Muscle layer of colon (tissue), 2 donors: ENCODE measurements around the gene MGAT4A.

Experiments
- H3K27ac ChIP-seq: one replicate; pipeline ENCODE4 v1.7.0; 2013; ENCODE audit warnings: low read depth, mild to moderate bottlenecking, low read length, moderate library complexity
- H3K27me3 ChIP-seq, 2 donors: one replicate each; pipeline ENCODE4 v1.7.0; 2013; ENCODE audit warnings: low read length in 2 of 2, mild to moderate bottlenecking in 2 of 2; ENCODE audit not compliant: insufficient read depth in 2 of 2, control insufficient read depth in 1 of 2
- H3K36me3 ChIP-seq: one replicate; pipeline ENCODE4 v1.7.0; 2013; ENCODE audit warnings: mild to moderate bottlenecking, low read length; ENCODE audit not compliant: insufficient read depth
- H3K4me1 ChIP-seq: one replicate; pipeline ENCODE4 v1.7.0; 2013; ENCODE audit warnings: mild to moderate bottlenecking, low read length; ENCODE audit not compliant: insufficient read depth
- H3K4me3 ChIP-seq, 2 donors: one replicate each; pipeline ENCODE4 v1.7.0; 2013; ENCODE audit warnings: low read length in 2 of 2, low read depth in 1 of 2, mild to moderate bottlenecking in 1 of 2, moderate library complexity in 1 of 2
- H3K9ac ChIP-seq: one replicate; pipeline ENCODE4 v1.7.0; 2013; ENCODE audit warnings: low read length
- H3K9me3 ChIP-seq: one replicate; pipeline ENCODE4 v1.7.0; 2013; ENCODE audit warnings: mild to moderate bottlenecking, low read length
- donor health status: abdominal sarcoma.
- donor health status: Adenocarcinoma of cecum.

Gene MGAT4A

GRCh38 chr2:98771721-98772524, 41.0 kb upstream of the MGAT4A start:
- Histone ChIP-seq H3K27me3 (no peaks in the 10 kb centered on the region), H3K9me3 (no peaks in the 10 kb centered on the region), H3K4me3 (no peak overlapping the region), H3K27ac (no peak overlapping the region), H3K36me3 (no peaks in the 10 kb centered on the region), H3K4me1 (no peaks in the 10 kb centered on the region), H3K9ac (no peak overlapping the region)

DNA sequence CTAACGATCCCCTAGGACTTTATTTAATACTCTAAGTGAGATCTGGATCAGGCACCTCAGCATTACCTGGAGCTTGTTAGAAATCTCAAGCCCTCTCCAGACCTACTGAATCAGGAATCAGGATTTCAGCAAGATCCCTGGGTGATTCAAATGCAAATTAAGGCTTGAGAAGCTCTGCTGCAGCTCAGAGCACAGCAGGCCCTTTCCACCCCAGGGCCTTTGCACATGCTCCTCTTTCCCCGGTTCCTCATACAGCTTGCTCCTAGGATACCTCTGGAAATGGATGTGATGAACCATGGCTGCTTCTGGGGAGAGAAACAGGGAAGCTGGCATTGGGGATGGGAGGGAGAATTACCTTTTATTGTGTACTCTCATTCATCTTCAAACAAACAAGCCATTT, 40.3 kb upstream of the MGAT4A start:
- Histone ChIP-seq H3K27me3 (no peaks in the 10 kb centered on the region), H3K36me3 (no peaks in the 10 kb centered on the region), H3K9ac (no peak overlapping the region), H3K4me1 (no peaks in the 10 kb centered on the region), H3K9me3 (no peaks in the 10 kb centered on the region), H3K27ac (no peak overlapping the region), H3K4me3 (no peak overlapping the region)

DNA sequence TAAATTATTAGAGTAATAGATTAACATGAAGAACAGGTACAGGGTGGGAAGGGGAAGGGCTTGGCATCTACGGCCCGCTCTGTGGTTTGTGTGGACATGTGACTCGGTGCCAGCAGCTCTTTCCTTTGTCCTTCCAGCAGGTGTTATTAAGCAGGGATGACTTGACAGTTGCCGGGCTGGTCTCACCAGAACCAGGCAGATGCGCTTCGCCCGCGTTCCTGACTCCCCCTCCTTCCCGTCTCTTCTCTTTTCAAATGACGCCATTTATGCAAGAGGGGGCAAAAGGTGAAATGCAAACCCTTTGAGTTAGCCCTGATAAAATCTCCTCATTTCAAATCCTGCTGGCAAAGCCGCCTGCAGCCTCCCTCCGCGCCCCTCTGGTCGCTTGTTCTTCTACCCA, 38.9 kb upstream of the MGAT4A start:
- H3K9me3 ChIP-seq = no peaks in the 10 kb centered on the region
- no peak overlapping the region for H3K4me3 ChIP-seq
- H3K36me3 ChIP-seq = no peaks in the 10 kb centered on the region
- no peaks in the 10 kb centered on the region for H3K27me3 ChIP-seq
- H3K4me1 ChIP-seq = no peaks in the 10 kb centered on the region
- no peak overlapping the region for H3K9ac ChIP-seq
- H3K27ac ChIP-seq = no peak overlapping the region

DNA sequence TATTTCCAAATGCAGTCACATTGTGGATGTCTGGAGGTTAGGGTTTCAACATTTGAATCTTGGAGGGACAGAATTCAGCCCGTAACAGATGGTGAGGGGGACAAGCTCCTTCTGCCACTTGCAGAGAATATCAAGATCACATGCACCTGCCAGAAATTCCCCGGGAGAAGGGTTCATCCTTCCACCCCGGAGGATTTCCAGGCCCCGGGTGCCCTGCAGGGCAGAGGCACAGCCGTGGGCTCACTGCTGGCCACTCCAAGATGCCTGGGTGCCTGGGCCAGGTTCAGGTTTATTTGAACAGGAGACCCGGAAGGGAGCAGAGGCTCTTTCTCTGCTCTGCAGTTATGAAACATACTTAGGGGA, 38.2 kb upstream of the MGAT4A start:
- Histone ChIP-seq H3K9ac (no peak overlapping the region), H3K4me3 (no peak overlapping the region), H3K4me1 (no peaks in the 10 kb centered on the region), H3K27ac (no peak overlapping the region), H3K36me3 (no peaks in the 10 kb centered on the region), H3K27me3 (no peaks in the 10 kb centered on the region), H3K9me3 (no peaks in the 10 kb centered on the region)

DNA sequence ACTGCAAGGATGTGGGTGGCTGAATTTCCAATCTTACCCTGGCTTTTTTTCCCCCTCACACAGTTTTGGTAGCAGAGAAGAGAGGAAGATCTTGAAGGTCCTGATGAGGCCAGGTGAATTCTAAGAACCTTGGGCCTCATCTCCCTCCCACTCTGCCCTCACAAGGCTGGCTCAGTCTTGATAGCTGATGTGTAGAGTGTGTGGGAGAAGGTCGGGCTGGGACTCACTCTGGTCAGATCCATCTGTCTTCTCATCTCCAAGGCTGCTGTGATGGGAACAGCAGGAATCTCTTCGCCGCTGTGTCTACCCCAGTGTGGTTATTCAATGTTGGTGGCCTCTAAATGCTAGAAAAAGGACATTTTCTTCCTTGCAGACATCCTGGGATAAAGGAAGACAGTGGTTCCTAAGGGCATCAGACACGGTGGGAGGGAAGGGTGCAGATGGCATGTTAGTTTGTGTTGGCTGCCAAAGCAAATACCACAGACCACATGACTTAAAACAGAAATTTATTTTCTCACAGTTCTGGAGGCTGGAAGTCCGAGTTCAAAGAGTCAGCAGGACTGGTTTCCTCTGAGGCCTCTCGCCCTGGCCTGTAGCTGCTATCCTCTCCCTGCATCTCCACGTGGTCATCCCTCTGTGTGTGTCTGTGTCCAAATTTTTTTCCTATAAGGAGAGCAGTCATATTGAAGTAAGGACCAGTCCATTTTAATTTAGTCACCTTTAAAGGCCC, 37.6 kb upstream of the MGAT4A start:
- Histone ChIP-seq H3K27me3 (no peaks in the 10 kb centered on the region), H3K4me1 (no peaks in the 10 kb centered on the region), H3K36me3 (no peaks in the 10 kb centered on the region), H3K4me3 (no peak overlapping the region), H3K9me3 (no peaks in the 10 kb centered on the region), H3K27ac (no peak overlapping the region), H3K9ac (no peak overlapping the region)

DNA sequence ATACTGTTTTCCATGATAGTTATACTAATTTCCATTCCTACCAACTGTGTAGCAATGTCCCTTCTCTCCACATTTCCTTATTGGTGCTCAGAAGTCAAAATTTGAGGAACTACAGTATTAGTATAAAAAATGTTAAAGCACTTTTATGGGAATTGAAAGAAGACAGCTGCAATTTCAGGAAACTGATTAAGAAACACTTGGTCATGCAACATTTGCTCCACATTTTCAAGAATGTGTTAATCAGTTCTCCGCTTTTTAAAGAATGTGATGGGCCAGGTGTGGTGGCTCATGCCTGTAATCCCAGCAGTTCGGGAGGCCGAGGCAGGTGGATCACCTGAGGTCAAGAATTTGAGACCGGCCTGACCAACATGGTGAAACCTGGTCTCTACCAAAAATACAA, 33.6 kb upstream of the MGAT4A start:
- no peak overlapping the region for H3K9ac ChIP-seq
- H3K9me3 ChIP-seq = no peaks in the 10 kb centered on the region
- H3K4me1 ChIP-seq = no peaks in the 10 kb centered on the region
- H3K4me3 ChIP-seq = no peak overlapping the region
- H3K27ac ChIP-seq = no peak overlapping the region
- H3K36me3 ChIP-seq = no peaks in the 10 kb centered on the region
- H3K27me3 ChIP-seq = no peaks in the 10 kb centered on the region

- no peak overlapping the region for H3K27ac ChIP-seq
- H3K9me3 ChIP-seq = no peaks in the 10 kb centered on the region
- no peaks in the 10 kb centered on the region for H3K36me3 ChIP-seq
- no peaks in the 10 kb centered on the region for H3K27me3 ChIP-seq
- H3K4me3 ChIP-seq = no peak overlapping the region
- H3K9ac ChIP-seq = no peak overlapping the region
- no peaks in the 10 kb centered on the region for H3K4me1 ChIP-seq
Observed at GRCh38 chr2:98763209-98763951, 32.4 kb upstream of the MGAT4A start.

GRCh38 chr2:98761909-98762308, 31.0 kb upstream of the MGAT4A start:
- H3K4me3 ChIP-seq = no peak overlapping the region
- H3K27ac ChIP-seq = no peak overlapping the region
- no peak overlapping the region for H3K9ac ChIP-seq

GRCh38 chr2:98761267-98761781, 30.4 kb upstream of the MGAT4A start:
- no peaks in the 10 kb centered on the region for H3K27me3 ChIP-seq
- H3K4me1 ChIP-seq = peaks cover 7% of the 10 kb centered on the region
- no peak overlapping the region for H3K9ac ChIP-seq
- H3K9me3 ChIP-seq = no peaks in the 10 kb centered on the region
- no peak overlapping the region for H3K27ac ChIP-seq
- no peak overlapping the region for H3K4me3 ChIP-seq
- no peaks in the 10 kb centered on the region for H3K36me3 ChIP-seq

More at GRCh38 chr2:98761909-98762308, 31.0 kb upstream of the MGAT4A start:
- no peaks in the 10 kb centered on the region for H3K36me3 ChIP-seq
- H3K9me3 ChIP-seq = no peaks in the 10 kb centered on the region
- peaks cover 7% of the 10 kb centered on the region for H3K4me1 ChIP-seq
- H3K27me3 ChIP-seq = no peaks in the 10 kb centered on the region

DNA sequence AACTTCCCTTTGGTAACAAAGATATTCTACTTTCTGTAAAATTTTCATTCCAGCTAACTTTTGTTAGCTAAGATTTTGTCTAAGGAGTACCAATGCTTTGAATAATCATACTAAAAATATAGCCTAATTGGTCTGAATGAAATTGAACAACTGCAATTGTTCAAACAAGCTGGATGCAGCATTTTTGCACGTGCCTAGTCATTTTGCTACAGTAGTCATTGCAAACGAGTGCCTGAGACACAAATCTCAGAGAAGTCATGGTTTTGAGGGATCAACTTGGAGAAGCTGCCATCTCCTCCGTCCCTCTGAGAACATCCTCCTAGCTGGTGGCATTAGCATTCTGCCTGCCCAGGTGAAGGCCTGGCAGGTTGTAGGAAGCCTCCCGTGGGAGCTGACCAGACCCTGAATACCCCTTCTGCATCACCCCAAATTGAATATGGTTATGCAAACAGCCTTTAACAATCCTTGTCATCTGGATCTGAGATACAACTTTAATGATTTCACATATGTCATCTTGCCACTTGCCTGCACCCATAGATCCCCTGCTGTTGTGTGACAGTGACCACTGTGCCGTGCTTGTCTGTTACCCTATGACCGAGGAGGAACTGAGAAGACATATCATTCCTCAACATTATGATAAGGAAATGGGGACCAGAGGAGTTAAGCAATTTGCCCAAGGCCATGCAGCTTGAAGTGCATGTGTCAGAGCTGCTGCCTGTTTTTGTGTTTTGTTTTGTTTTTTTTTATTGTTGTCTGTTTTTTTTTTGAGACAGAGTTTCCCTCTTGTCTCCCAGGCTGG, 29.1 kb upstream of the MGAT4A start:
- Histone ChIP-seq H3K27me3 (no peaks in the 10 kb centered on the region), H3K27ac (no peak overlapping the region), H3K9ac (no peak overlapping the region), H3K36me3 (no peaks in the 10 kb centered on the region), H3K4me3 (no peak overlapping the region), H3K9me3 (no peaks in the 10 kb centered on the region), H3K4me1 (peaks cover 7% of the 10 kb centered on the region)

GRCh38 chr2:98759338-98759737, 28.4 kb upstream of the MGAT4A start:
- H3K9me3 ChIP-seq = no peaks in the 10 kb centered on the region
- no peaks in the 10 kb centered on the region for H3K36me3 ChIP-seq
- peaks cover 7% of the 10 kb centered on the region for H3K4me1 ChIP-seq
- no peak overlapping the region for H3K27ac ChIP-seq
- no peak overlapping the region for H3K9ac ChIP-seq
- H3K4me3 ChIP-seq = no peak overlapping the region
- H3K27me3 ChIP-seq = no peaks in the 10 kb centered on the region
